Omental fat pad (tissue), 4 donors: ENCODE data around the gene TYW1B. TPM values are rescaled to one million over a fixed set of nuclear protein-coding genes. Genes with fewer than 3 reads are reported as not detected.
"Not testable (repeated sequence)": the region's sequence is repeated elsewhere in the genome, so short reads cannot be mapped to it uniquely, and the experiment has no call there.

ENCODE experiments used
- ATAC-seq: fragments of 150-250 bp; one replicate; pipeline ENCODE4 v1.9.1; 2016; ENCODE audit warnings: mild to moderate bottlenecking, moderate library complexity; ENCODE audit not compliant: low FRiP score
- DNase-seq: peaks from one replicate; pipeline ENCODE4 v3.0.0-alpha.2; 2019; ENCODE audit warnings: low spot score
- CTCF ChIP-seq, 3 donors: fragments of 450-650 bp; IDR thresholded peaks; one replicate each; pipeline ENCODE4 v1.5.1; 2016 to 2017; ENCODE audit warnings: antibody characterized with exemption in 3 of 3, mild to moderate bottlenecking in 3 of 3, moderate library complexity in 2 of 3
- small RNA-seq: library from RNA; depleted of rRNA; stranded (forward); fragments of <200 nt; gene quantifications from one replicate; pipeline ENCODE3, GENCODE V24; 2016
- total RNA-seq, 4 donors: library from RNA; depleted of rRNA; stranded (reverse); fragments of >200 nt; gene quantifications; one replicate each; pipeline ENCODE4 v1.1.0, GENCODE V29; 2016

TYW1B gene
- total RNA-seq, 4 donors from 2014 or later = 1.9 to 5.8 (median 3.1) TPM

GRCh38 chr7:72538856-72539255 is 289.1 kb downstream of the TYW1B start:
- ATAC-seq (no peak), DNase-seq (no peak)
- no peak for TF ChIP-seq CTCF (IDR thresholded peaks at IDR 0.05)

- no peak for ATAC-seq
- DNase-seq = no peak
- no peak for TF ChIP-seq CTCF (IDR thresholded peaks at IDR 0.05)
These were observed 289.9 kb downstream of the TYW1B start for GRCh38 chr7:72538147-72538546.

GRCh38 chr7:72536038-72536437 is 292.0 kb downstream of the TYW1B start:
- not testable (repeated sequence) for DNase-seq, ATAC-seq

- not testable (repeated sequence) for DNase-seq, ATAC-seq
These were observed 297.0 kb downstream of the TYW1B start for GRCh38 chr7:72531048-72531447.

Small RNA genes within 50 kb of the gene (small RNA-seq; reads per million reads assigned to genes)
- gene AC211469.2 (not detected), gene MIR4650-2 (not detected), gene RN7SL377P (not detected), gene RN7SL625P (not detected)

Other genes starting within 250 kb of the TYW1B start
- 10 to 100 TPM; 17.8 to 39.4 (median 19.4) TPM for gene POM121, start 96.9 kb upstream of the TYW1B start, total RNA-seq
- gene TRIM74, start 141.3 kb upstream of the TYW1B start, total RNA-seq = 1 to 10 TPM in 1 of 4 donors, not detected in 3; 2.4 TPM
- gene SPDYE8, start 201.6 kb upstream of the TYW1B start, total RNA-seq = not detected
- gene SPDYE11, start 229.7 kb upstream of the TYW1B start, total RNA-seq = not detected